Stromal cell of bone marrow (primary cell): ENCODE data around the gene DLK2.

Experiments
- DNase-seq: peaks from one replicate; pipeline ENCODE4 v3.0.0-alpha.2; 2012; ENCODE audit warnings: low read depth

DLK2 gene

GRCh38 chr6:43453831-43454230 lies 1.5 kb downstream of the DLK2 start:
- DNase-seq, result no peak

DNA sequence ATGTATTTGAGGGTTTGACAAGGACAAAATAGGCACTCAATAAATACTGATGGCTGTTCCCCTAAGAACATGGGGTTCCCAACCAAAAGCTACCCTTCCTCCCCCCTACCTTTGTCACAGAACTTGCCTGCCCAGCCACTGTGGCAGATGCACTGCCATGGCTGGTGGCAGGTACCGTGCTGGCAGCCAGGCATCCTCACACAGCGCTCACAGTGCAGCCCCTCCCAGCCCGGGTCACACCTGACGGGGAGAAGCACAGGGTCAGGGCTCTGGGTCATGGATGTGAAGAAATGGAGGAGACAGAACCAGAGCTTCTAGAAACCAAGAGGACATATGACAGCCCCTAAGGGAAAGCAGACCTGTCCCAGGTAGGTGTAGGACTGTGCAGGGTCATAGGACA lies 2.5 kb downstream of the DLK2 start:
- DNase-seq, result no peak

DNA sequence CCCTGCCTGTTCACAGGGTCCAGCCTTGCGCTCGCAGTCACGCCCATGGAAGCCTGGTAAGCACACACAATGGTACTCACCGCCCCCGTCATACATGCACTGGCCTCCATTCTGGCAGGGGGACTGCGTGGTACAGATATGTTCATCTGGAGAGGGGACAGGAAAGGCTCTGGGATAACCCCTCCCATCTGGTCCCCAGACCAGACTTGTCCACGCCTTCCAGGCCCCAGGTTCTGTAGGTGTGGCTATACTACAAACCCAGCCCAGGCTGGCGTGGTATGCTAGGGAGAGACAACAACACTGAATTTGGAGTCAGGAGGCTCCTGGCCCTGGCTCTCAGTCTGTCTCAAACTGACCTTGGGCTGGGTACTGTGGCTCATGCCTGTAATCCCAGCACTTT lies 3.4 kb downstream of the DLK2 start:
- no peak for DNase-seq

DNA sequence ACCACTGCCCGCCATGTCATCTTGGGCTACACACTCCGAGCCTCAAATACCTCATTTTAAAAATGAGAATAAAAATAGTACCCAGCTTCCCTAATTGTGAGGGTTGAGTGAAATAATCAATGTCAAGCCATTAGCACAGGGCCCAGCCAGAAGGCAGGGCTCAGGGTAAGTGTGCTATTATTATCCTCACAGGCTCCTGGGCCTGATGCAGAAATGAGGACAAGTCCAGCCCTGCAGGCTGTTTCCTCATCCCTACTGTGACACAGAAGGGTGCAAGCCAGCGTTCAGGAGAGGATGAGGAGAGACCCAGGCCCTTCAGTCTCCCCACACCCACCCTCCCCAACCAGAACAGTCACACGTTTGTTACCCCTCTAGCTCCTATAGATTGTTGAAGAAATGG lies 4.0 kb downstream of the DLK2 start:
- no peak for DNase-seq

GRCh38 chr6:43450699-43451131 lies 4.6 kb downstream of the DLK2 start:
- DNase-seq, result no peak

GRCh38 chr6:43448916-43449315 lies 6.4 kb downstream of the DLK2 start:
- DNase-seq, result no peak

DNA sequence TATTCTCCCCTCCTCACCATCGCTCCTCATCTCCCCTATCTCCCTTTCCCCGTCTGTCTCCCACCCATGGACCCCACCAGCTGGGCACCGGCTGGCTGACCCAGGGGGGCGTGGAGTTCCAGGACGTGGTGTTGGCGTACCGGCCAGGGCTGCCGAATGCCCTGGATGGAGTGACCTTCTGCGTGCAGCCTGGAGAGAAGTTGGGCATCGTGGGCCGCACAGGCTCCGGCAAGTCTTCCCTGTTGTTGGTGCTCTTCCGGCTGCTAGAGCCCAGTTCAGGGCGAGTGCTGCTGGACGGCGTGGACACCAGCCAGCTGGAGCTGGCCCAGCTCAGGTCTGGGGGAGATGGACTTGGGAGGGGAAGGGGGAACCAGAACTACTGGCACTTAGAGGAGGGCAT lies 7.7 kb downstream of the DLK2 start:
- no peak for DNase-seq

DNA sequence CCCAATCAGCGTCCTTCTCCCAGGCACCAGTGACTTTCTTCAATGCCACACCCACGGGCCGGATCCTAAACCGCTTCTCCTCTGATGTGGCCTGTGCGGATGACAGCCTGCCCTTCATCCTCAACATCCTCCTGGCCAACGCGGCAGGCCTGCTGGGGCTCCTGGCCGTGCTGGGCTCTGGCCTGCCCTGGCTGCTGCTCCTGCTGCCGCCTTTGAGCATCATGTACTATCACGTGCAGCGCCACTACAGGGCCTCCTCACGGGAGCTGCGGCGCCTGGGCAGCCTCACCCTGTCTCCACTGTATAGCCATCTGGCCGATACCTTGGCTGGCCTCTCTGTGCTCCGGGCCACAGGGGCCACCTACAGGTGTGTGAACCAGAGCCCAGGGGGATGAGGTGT lies 9.8 kb downstream of the DLK2 start:
- DNase-seq, result no peak

GRCh38 chr6:43444582-43444981 lies 10.8 kb downstream of the DLK2 start:
- DNase-seq, result no peak

DNA sequence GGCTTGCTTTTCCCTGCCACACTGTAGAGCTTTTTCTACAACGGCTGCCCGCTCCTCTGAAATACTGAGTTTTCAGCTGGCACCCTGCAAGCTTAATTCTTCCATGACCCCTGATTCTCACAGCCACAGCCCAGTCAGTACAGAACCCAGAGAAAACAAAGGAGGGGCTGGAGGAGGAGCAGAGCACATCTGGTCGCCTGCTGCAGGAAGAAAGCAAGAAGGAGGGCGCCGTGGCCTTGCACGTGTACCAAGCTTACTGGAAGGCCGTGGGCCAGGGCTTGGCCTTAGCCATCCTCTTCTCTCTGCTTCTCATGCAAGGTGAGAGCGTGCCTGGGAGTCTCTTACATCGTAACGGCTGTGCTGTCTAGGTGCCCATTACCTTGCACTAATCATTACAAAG lies 11.3 kb downstream of the DLK2 start:
- DNase-seq, result no peak

DNA sequence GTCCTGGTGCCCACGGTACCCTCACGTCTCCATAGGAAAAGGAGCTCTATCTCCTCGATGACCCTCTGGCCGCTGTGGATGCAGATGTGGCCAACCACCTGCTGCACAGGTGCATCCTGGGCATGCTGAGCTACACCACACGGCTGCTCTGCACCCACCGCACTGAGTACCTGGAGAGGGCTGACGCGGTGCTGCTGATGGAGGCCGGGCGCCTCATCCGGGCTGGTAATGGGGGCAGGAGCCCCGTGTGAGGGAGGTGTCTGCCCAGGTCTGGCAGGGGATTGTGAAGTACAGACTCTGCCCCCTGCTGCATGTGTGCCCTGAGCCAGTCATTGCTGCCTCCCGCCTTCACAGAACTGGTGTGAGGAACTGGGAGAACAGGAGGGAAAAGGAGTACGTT lies 12.4 kb downstream of the DLK2 start:
- DNase-seq, result no peak

DNA sequence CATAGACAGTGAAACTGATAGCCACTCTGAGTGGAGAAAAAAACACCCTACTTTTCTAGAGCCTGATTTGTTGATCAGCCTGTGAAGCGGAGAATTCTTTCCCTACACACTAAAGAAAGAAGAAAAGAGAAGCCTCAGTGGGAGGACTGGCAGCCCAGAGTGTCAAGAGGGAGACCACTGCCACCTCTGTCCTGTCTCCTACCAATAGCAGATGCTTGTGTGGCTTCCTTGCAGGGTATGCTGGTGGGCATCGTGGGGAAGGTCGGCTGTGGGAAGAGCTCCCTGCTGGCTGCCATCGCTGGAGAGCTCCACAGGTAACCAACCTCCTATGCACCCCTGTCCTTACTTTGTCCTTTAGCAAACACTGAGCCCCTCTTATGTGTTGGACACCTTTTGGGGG lies 17.6 kb downstream of the DLK2 start:
- no peak for DNase-seq

GRCh38 chr6:43436577-43437282 lies 18.6 kb downstream of the DLK2 start:
- DNase-seq, result peak; percentile 72

GRCh38 chr6:43435682-43436437 lies 19.5 kb downstream of the DLK2 start:
- no peak for DNase-seq

DNA sequence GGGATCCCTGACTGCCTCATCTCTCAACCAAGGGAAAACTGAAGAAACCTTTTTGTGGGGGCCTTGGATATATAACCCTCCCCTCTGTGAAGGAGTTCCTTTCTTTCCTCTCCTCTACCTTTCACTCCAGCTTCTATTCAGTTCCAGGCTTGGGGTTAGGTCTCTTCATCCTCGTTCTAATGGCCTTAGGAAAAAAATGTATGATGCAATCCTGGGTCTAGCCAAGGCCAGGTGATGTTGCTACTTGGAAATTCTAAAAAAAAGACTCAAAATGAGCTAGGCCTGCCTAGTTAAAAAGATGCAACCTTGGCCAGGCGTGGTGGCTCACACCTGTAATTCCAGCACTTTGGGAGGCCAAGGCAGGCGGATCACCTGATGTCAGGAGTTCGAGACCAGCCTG lies 20.4 kb downstream of the DLK2 start:
- DNase-seq, result no peak

DNA sequence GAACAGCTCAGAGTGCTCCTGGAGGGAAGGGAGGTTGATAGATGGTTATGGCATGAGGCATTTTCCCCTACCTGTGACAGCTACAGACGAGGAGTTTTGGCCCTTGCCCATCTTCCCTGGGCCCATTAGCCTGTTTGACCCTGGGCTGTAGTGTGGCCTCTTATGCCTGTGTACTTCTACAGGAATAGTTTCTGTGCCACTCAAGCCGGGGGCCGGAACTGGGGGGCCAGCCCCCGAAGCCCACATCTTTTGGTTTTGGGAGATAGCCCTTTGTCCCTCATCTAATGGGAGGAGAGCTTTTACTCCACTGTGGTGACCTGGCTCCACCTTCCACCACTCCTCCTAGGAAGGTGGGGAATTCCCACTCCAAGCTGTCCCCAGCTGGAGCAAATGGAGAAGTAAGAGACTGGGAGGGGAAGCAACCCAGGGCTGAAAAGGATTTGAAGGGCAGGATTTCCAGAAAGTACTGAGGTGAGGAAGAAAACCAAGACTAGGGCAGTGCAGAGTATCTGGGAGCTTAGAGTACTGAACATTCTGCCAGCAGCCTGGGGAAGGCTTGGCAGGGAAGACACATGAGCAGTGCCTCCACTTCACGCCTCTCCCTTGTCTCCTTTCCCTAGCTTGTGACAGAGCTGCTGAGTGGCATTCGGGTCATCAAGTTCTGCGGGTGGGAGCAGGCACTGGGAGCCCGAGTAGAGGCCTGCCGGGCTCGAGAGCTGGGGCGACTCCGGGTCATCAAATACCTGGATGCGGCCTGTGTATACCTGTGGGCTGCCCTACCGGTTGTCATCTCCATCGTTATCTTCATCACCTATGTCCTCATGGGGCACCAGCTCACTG lies 21.1 kb downstream of the DLK2 start:
- no peak for DNase-seq

- DNase-seq, result no peak
Observed at GRCh38 chr6:43433148-43433547, 22.2 kb downstream of the DLK2 start.

DNA sequence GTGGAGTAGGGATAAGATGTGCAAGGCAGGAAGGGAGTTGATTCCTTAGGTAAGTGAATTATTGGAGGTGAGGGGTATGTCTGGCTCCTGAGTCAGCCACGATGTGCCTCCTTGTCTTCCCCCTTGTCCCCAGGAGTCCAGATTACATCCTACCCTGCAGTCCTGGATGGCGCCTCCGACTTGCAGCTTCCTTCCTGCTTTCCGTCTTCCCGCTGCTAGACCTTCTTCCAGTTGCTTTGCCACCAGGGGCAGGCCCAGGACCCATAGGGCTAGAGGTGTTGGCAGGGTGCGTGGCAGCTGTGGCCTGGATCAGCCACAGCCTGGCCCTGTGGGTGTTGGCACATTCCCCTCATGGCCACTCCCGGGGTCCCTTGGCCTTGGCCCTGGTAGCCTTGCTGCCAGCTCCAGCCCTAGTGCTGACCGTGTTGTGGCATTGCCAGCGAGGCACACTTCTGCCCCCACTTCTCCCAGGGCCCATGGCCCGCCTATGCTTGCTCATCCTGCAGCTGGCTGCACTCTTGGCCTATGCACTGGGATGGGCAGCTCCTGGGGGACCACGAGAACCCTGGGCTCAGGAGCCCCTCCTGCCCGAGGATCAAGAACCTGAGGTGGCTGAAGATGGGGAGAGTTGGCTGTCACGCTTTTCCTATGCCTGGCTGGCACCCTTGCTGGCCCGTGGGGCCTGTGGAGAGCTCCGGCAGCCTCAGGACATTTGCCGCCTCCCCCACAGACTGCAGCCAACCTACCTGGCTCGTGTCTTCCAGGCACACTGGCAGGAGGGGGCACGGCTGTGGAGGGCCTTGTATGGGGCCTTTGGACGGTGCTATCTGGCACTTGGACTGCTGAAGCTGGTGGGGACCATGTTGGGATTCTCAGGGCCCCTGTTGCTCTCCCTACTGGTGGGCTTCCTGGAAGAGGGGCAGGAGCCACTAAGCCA lies 23.1 kb downstream of the DLK2 start:
- DNase-seq, result no peak

GRCh38 chr6:43428874-43429273 lies 26.5 kb downstream of the DLK2 start:
- DNase-seq, result no peak

GRCh38 chr6:43428112-43428570 lies 27.2 kb downstream of the DLK2 start:
- peak; percentile 6 for DNase-seq

- DNase-seq, result peak; percentile 93
Observed at GRCh38 chr6:43427406-43428111, 27.8 kb downstream of the DLK2 start, which contains the start of gene ABCC10. Gene ABCC10, plus strand, starts transcription at chr6:43427541. Its CDS starts 438 bp downstream, at chr6:43427979.
